Keratinocyte (primary cell): ENCODE data around the gene FAM47B. TPM values are rescaled to one million over a fixed set of nuclear protein-coding genes. Genes with fewer than 3 reads are reported as not detected.

ENCODE experiments used
- DNase-seq: peaks from one replicate; pipeline ENCODE4 v3.0.0-alpha.2; 2011; ENCODE audit warnings: low read depth, missing footprints, low spot score
- FAIRE-seq: peaks from 2 replicates; lab custom pipeline; 2011; peaks lifted over from hg19 to GRCh38; lab: Jason Lieb, UNC
- H2AFZ ChIP-seq: 2 replicates; pipeline ENCODE4 v1.6.0; 2012; ENCODE audit warnings: low read length, control low read depth, inconsistent platforms; ENCODE audit not compliant: control insufficient read depth
- H3K27ac ChIP-seq: 2 replicates; pipeline ENCODE4 v1.5.1; 2011; ENCODE audit warnings: low read length; ENCODE audit not compliant: control insufficient read depth, insufficient read depth
- H3K27me3 ChIP-seq: 3 replicates; pipeline ENCODE4 v1.6.0; 2011; ENCODE audit warnings: low read length; ENCODE audit not compliant: control insufficient read depth, insufficient read depth; ENCODE audit errors: extremely low read depth
- H3K36me3 ChIP-seq, 2 experiments: 2 replicates in 1 of 2; 3 replicates in 1 of 2; pipeline ENCODE4 v1.5.1; 2011; ENCODE audit warnings: low read length in 2 of 2, mild to moderate bottlenecking in 1 of 2; ENCODE audit not compliant: control insufficient read depth in 2 of 2, insufficient read depth in 2 of 2; ENCODE audit errors: extremely low read depth in 1 of 2
- H3K4me1 ChIP-seq: 3 replicates; pipeline ENCODE4 v1.5.1; 2011; ENCODE audit warnings: low read length; ENCODE audit not compliant: control insufficient read depth, insufficient read depth; ENCODE audit errors: extremely low read depth
- H3K4me2 ChIP-seq: 3 replicates; pipeline ENCODE4 v1.6.0; 2011; ENCODE audit warnings: low read depth, low read length; ENCODE audit not compliant: control insufficient read depth, insufficient read depth; ENCODE audit errors: extremely low read depth
- H3K4me3 ChIP-seq, 3 experiments: fragments of 200-600 bp in 1 of 3; sonication (generic) in 1 of 3; 2 replicates in 2 of 3; 3 replicates in 1 of 3; pipeline ENCODE4 v1.5.1; 2011 to 2016; ENCODE audit warnings: low read length in 3 of 3, mild to moderate bottlenecking in 3 of 3, control low read depth in 2 of 3, inconsistent platforms in 1 of 3, low read depth in 1 of 3, mixed read lengths in 1 of 3, mixed run types in 1 of 3, moderate library complexity in 1 of 3; ENCODE audit not compliant: control insufficient read depth in 2 of 3, insufficient read depth in 2 of 3; ENCODE audit errors: extremely low read depth in 1 of 3
- H3K79me2 ChIP-seq: 2 replicates; pipeline ENCODE4 v1.6.0; 2012; ENCODE audit warnings: low read length; ENCODE audit not compliant: control insufficient read depth, insufficient read depth
- H3K9ac ChIP-seq: 3 replicates; pipeline ENCODE4 v1.6.0; 2011; ENCODE audit warnings: low read length; ENCODE audit not compliant: control insufficient read depth, insufficient read depth; ENCODE audit errors: extremely low read depth
- H3K9me1 ChIP-seq: 3 replicates; pipeline ENCODE4 v1.6.0; 2011; ENCODE audit warnings: low read length; ENCODE audit not compliant: control insufficient read depth, insufficient read depth; ENCODE audit errors: extremely low read depth
- H3K9me3 ChIP-seq: 2 replicates; pipeline ENCODE4 v1.5.1; 2012; ENCODE audit warnings: low read depth, low read length; ENCODE audit not compliant: control insufficient read depth
- H4K20me1 ChIP-seq: 3 replicates; pipeline ENCODE4 v1.6.0; 2011; ENCODE audit warnings: low read length; ENCODE audit not compliant: control insufficient read depth, insufficient read depth; ENCODE audit errors: extremely low read depth
- CTCF ChIP-seq, 3 experiments: IDR thresholded peaks in 1 of 3; conservative IDR thresholded peaks in 1 of 3; optimal IDR thresholded peaks in 1 of 3; 2 replicates in 2 of 3; 3 replicates in 1 of 3; pipeline versions ENCODE3 to v1.5.1; 2011; ENCODE audit warnings: low read length in 3 of 3, mild to moderate bottlenecking in 3 of 3, moderate library complexity in 2 of 3, control low read depth in 1 of 3, inconsistent platforms in 1 of 3; ENCODE audit not compliant: insufficient read depth in 2 of 3; ENCODE audit errors: extremely low read depth in 1 of 3
- EZH2 ChIP-seq: IDR thresholded peaks from one replicate; pipeline ENCODE4 v1.6.1; 2012; ENCODE audit warnings: inconsistent platforms, mild to moderate bottlenecking, low read length, moderate library complexity
- dilution Hi-C: fragments of 300-500 bp; cut with MboI; formaldehyde crosslinking; loops from one replicate; pipeline ENCODE4 v1.7.0; 2020; ENCODE audit warnings: low sequenced_read_pairs; ENCODE audit not compliant: extremely low pct_ligation_motif_present
- polyA plus RNA-seq, 5 experiments: library from polyadenylated mRNA; depleted of rRNA in 3 of 5; stranded (reverse) in 3 of 5; stranded (forward) in 1 of 5; unstranded in 1 of 5; fragments of >200 nt; gene quantifications; 1 replicate in 1 of 5; 2 replicates in 3 of 5; 3 replicates in 1 of 5; pipeline versions ENCODE4 v1.2.1 to v1.2.3, GENCODE V29; 2011 to 2012; ENCODE audit warnings: missing spikeins in 2 of 5, low read depth in 1 of 5, low replicate concordance in 1 of 5

The FAM47B gene
- polyA plus RNA-seq, 1 donor (not counting 4 experiments of a cell fraction or from before 2014, with no cell fraction given) = not detected

GRCh38 chrX:34978171-34978570, 35.6 kb downstream of the FAM47B start:
- Histone ChIP-seq H3K79me2 (no peaks in the 10 kb centered on the region), H3K4me1 (no peaks in the 10 kb centered on the region), H3K36me3 (no peaks in the 10 kb centered on the region), H3K27me3 (no peaks in the 10 kb centered on the region), H2AFZ (no peak overlapping the region), H3K9me1 (no peaks in the 10 kb centered on the region), H3K9me3 (no peaks in the 10 kb centered on the region), H3K4me3 (no peak overlapping the region), H3K9ac (no peak overlapping the region), H4K20me1 (no peaks in the 10 kb centered on the region), H3K4me2 (no peak overlapping the region), H3K27ac (no peak overlapping the region)
- dilution Hi-C loops = no loop called here
- no peak for FAIRE-seq
- TF ChIP-seq EZH2 (no peak), CTCF (optimal IDR thresholded peaks at IDR 0.05 in 1 of 3, IDR thresholded peaks at IDR 0.05 in 1 of 3, conservative IDR thresholded peaks at IDR 0.05 in 1 of 3; ENCODE audit: extremely low read depth in 1 of 3, insufficient read depth in 2 of 3, low read length in 3 of 3) (no peak)
- no peak for DNase-seq

- dilution Hi-C loops = no loop called here
- Histone ChIP-seq H3K4me1 (no peaks in the 10 kb centered on the region), H3K79me2 (no peaks in the 10 kb centered on the region), H3K27me3 (no peaks in the 10 kb centered on the region), H3K4me2 (no peak overlapping the region), H3K36me3 (no peaks in the 10 kb centered on the region), H4K20me1 (no peaks in the 10 kb centered on the region), H3K9me3 (no peaks in the 10 kb centered on the region), H3K9ac (no peak overlapping the region), H2AFZ (no peak overlapping the region), H3K4me3 (no peak overlapping the region), H3K9me1 (no peaks in the 10 kb centered on the region), H3K27ac (no peak overlapping the region)
- FAIRE-seq (no peak), DNase-seq (no peak)
- TF ChIP-seq EZH2 (no peak), CTCF (optimal IDR thresholded peaks at IDR 0.05 in 1 of 3, IDR thresholded peaks at IDR 0.05 in 1 of 3, conservative IDR thresholded peaks at IDR 0.05 in 1 of 3; ENCODE audit: extremely low read depth in 1 of 3, insufficient read depth in 2 of 3, low read length in 3 of 3) (no peak)
Measured at GRCh38 chrX:34987646-34988045, 45.0 kb downstream of the FAM47B start.
